HG03095 (cell line): ENCODE results near the gene TRMT1L.

Experiments used
- ATAC-seq: cut with Tn5 transposase; IDR thresholded peaks from one replicate; pipeline ENCODE4 v1.9.1; 2021; ENCODE audit warnings: moderate library complexity; ENCODE audit not compliant: unreplicated experiment

TRMT1L gene

DNA sequence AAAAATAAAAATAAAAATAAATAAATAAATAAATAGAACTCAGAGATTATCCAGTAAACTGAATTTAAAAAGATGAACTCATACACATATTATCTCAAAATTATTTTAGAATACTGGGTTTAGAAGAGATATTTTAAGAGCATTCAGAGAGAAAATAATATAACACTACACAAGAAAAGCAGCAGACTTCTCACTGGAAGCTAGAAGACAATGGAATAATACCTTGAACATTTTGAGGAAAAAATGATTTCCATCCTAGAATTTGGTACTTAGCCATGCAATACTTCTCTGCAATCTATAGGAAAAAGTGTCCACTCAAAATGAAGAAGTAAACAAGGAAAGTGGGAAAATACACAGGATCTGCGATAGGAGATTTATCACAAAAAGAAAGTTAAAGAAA, 24.2 kb downstream of the TRMT1L start:
- ATAC-seq: no peak

DNA sequence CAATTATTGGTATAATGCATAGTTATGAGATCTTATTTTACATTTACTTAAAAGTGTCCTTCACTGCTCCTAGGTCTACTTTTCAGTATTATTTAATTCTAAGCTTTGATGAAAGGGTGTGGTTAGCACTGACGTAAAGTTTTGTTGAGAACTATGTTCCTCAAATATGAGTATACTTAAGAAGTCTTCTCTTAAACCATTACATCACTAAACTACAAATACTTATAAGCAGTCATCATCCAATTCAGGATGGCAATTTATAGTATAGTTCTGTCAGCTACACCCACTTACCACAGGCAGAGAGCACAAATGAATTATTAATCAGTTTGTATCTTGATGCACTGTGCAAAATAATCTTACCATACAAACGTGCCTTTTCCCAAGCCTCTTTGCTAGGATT, 27.0 kb downstream of the TRMT1L start:
- no peak for ATAC-seq

DNA sequence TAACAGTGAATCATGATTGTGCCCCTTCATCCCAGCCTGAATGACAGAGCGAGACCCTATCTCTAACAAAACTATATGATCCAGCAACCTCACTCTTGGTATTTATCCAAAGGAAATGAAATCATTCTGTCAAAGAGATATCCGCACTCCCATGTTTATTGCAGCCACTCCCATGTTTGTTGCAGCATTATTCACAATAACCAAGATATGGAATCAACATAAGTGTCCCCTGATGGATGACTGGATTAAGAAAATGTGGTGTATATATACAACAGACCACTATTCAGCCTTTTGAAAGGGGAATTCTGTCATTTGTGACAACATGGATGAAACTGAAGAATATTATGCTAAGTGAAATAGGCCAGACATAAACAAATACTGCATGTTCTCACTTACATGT, 44.4 kb downstream of the TRMT1L start:
- ATAC-seq: no peak

GRCh38 chr1:185111873-185112272, 44.9 kb downstream of the TRMT1L start:
- no peak for ATAC-seq

GRCh38 chr1:185110145-185110544, 46.6 kb downstream of the TRMT1L start:
- ATAC-seq: no peak

DNA sequence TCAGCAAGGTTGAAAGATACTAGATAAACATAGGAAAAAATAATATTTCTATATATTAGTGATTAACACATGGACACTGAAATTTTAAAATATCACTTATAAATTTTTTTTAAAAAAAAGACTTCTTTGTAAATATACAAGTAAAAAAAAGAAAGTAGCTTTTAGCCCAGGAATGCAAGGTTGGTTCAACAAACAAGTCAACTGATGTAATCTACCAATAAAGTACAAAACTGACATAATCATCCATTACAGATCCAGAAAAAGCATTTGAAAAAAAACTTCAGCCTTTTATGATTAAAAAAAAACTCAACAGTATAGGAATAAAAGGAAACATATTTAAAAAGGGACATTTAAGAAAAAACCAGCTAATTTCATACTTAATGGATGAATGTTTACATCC, 48.4 kb downstream of the TRMT1L start:
- ATAC-seq: no peak

GRCh38 chr1:185105121-185105520, 51.6 kb downstream of the TRMT1L start:
- ATAC-seq: no peak

DNA sequence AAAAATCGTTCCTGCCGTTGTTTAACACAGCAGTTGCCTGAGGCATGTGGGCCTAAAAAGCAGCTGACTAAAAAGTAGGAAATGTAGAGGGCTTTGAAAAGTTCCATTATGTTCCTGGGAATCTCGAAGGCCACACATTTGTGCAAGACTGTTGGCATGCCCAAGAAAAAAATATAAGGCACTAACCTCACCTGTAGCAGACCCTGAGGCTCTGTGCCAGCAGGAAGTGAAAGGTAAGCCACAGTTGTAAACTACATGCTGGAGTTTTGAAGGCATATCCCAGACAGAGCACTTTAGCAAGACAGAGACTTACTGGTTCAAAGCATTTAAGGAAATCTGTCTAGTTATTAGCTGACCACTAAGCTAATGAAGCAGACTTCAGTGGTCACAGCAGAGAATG, 52.7 kb downstream of the TRMT1L start:
- ATAC-seq: no peak

DNA sequence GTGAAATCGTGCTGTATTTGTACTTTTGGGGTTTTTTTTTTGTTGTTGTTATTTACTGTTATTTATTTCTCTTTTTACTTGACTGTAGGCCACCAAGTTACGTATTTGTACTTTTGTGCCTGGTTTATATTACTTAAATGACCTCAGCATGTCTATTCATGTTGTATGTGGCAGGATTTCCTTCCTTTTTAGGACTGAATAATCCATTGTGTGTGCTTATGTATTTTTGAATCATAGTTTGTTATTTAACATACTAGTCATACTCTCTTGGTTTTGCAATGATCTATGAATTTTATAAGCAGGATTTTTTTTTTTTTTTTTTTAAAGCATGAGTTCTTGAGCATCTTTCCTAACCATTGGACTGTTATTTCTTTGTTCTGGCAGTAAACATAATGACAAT, 60.2 kb downstream of the TRMT1L start:
- no peak for ATAC-seq

DNA sequence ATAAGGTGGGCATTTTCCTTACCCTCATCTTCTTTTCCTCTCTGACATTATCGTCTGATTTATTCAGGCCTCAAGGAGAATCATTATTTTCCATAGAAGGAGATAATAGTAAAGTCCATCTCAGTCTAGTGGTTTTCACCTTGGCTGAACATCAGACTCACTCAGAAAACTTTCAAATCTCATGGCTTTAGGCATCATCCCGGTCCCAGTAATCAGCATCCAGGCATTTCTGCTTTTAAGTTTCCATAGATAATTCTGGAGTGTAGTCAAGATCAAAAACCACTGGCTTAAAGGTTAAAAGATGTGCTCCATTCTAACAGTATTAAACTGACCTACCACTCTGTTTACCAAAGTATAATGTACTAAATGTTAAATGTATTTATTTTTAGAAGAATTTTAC, 62.0 kb downstream of the TRMT1L start:
- ATAC-seq: no peak

GRCh38 chr1:185091480-185091879, 65.3 kb downstream of the TRMT1L start:
- ATAC-seq: no peak

DNA sequence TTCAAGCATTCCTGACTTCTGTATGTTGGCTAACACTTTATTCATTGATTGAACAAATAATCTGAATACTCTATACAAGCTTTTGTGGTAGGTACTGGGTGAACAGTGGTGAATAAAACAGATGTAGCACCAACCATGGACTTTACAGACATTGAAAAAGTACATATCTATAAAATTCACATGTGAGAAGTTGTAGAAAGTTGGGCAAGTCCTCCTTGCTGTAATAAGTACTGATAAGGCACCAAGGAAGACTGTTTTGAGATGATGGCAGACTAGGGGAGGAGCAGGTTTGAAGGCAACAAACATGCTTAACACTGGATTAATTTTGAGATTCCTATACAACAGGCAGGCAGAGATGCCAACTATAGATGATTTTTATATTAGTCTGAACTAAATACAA, 69.0 kb downstream of the TRMT1L start:
- no peak for ATAC-seq

DNA sequence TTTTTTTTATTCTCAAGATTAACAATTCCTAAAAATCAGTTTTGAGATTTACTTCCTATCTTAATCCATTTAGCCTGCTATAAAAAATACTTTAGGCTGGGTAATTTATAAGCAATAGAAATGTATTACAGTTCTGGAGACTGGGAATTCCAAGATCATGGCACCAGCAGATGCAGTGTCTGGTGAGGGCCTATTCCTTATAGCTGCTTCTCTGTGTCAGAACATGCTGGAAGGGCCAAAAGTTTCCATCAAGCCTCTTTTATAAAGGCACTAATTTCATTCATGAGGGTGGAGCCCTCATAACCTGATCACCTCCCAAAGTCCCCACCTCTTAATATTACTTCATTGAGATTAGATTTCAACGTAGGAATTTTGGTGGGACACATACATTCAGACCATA, 69.7 kb downstream of the TRMT1L start:
- ATAC-seq: no peak

DNA sequence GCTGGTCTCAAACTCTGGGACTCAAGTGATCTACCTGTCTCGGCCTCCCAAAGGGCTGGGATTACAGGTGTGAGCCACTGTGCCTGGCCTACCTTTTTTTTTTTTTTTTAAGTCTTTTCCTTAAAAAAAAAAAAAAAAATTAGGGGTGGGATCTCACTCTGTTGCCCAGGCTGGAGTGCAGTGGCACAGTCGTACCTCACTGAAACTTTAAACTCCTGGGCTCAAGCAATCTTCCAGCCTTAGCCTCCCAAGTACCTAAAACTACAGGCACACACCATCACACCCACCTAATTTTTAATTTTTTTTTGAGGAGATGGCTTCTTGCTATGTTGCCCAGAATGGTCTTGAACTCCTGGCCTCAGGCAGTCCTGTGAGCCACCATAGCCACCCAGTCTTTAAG, 72.9 kb downstream of the TRMT1L start:
- no peak for ATAC-seq

- ATAC-seq: no peak
Observed at GRCh38 chr1:185080422-185080821, 76.3 kb downstream of the TRMT1L start.

- no peak for ATAC-seq
Observed at GRCh38 chr1:185077374-185077773, 79.4 kb downstream of the TRMT1L start.

DNA sequence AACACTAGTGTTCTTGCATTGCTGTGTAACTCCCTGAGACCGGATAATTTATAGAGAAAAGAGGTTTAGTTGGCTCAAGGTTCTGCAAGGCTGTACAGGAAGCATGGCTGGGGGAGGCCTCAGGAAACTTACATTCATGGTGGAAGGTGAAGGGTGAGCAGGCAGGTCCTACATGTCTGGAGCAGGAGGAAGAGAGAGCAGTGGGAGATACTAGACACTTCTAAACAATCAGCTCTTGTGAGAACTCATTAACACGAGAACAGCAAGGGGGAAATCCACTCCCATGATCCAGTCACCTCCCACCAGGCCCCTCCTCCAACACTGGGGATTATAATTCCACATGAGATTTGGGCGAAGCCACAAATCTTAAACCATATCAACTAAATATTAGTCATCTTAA, 81.3 kb downstream of the TRMT1L start:
- ATAC-seq: no peak

- no peak for ATAC-seq
Observed at GRCh38 chr1:185074307-185074706, 82.4 kb downstream of the TRMT1L start.

- no peak for ATAC-seq
Observed at GRCh38 chr1:185073725-185074124, 83.0 kb downstream of the TRMT1L start.

GRCh38 chr1:185070051-185070450, 86.7 kb downstream of the TRMT1L start:
- no peak for ATAC-seq

- no peak for ATAC-seq
Observed at GRCh38 chr1:185069202-185069772, 87.5 kb downstream of the TRMT1L start.

DNA sequence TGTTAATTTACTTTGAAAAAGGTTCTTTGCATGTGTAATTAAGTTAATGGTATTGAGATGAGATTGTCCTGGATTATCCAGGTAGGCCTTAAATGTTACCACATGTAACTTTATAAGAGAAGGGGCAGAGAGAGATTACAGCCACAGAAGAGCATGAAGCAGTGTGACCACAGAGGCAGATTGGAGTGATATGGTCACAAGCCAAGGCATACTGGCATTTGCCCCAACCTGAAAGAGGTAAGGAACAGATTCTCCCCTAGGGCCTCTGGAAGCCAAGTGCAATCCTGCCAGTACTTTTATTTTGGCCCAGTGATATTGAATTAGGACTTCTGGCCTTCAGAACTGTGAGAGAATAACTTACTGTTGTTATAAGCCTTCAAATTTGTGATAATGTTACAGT, 88.4 kb downstream of the TRMT1L start:
- no peak for ATAC-seq
